RWPE2 (cell line): ENCODE measurements around the gene PDE4B.
"Not testable (repeated sequence)": the region's sequence is repeated elsewhere in the genome, so short reads cannot be mapped to it uniquely, and the experiment has no call there.

Experiments
- ATAC-seq: fragments of 200-7000 bp; cut with Tn5 transposase; 3 replicates; pipeline ENCODE4 v1.9.1; 2021; ENCODE audit warnings: low read depth
- DNase-seq: peaks from one replicate; pipeline ENCODE4 v3.0.0-alpha.2; 2020; ENCODE audit warnings: low spot score
- H3K27ac ChIP-seq: fragments of 450-650 bp; 2 replicates; pipeline ENCODE4 v1.5.1; 2017; ENCODE audit warnings: mild to moderate bottlenecking; ENCODE audit not compliant: poor library complexity, severe bottlenecking
- H3K27me3 ChIP-seq: fragments of 250-450 bp; sonication (Bioruptor Pico); 2 replicates; pipeline ENCODE4 v1.5.1; 2021; ENCODE audit warnings: mild to moderate bottlenecking, moderate library complexity; ENCODE audit not compliant: insufficient read depth, poor library complexity, severe bottlenecking
- H3K36me3 ChIP-seq: fragments of 250-450 bp; sonication (Bioruptor Pico); 2 replicates; pipeline ENCODE4 v1.5.1; 2020; ENCODE audit warnings: low read depth, mild to moderate bottlenecking, moderate library complexity
- H3K4me1 ChIP-seq: fragments of 250-450 bp; sonication (Bioruptor Pico); 2 replicates; pipeline ENCODE4 v1.5.1; 2021; ENCODE audit warnings: mild to moderate bottlenecking, moderate library complexity; ENCODE audit not compliant: insufficient read depth, poor library complexity, severe bottlenecking
- H3K4me3 ChIP-seq: fragments of 250-450 bp; sonication (Bioruptor Pico); 2 replicates; pipeline ENCODE4 v1.5.1; 2021; ENCODE audit warnings: mild to moderate bottlenecking, moderate library complexity; ENCODE audit not compliant: severe bottlenecking
- H3K9me3 ChIP-seq: fragments of 250-450 bp; sonication (Bioruptor Pico); 2 replicates; pipeline ENCODE4 v1.5.1; 2021; ENCODE audit warnings: mild to moderate bottlenecking, moderate library complexity; ENCODE audit not compliant: severe bottlenecking
- TF ChIP-seq, protein P1 (sequence below): fragments of 450-650 bp; IDR thresholded peaks from one replicate; pipeline ENCODE4 v1.5.1; 2017; ENCODE audit warnings: mild to moderate bottlenecking, moderate library complexity; ENCODE audit not compliant: poor library complexity, severe bottlenecking

Gene PDE4B

DNA sequence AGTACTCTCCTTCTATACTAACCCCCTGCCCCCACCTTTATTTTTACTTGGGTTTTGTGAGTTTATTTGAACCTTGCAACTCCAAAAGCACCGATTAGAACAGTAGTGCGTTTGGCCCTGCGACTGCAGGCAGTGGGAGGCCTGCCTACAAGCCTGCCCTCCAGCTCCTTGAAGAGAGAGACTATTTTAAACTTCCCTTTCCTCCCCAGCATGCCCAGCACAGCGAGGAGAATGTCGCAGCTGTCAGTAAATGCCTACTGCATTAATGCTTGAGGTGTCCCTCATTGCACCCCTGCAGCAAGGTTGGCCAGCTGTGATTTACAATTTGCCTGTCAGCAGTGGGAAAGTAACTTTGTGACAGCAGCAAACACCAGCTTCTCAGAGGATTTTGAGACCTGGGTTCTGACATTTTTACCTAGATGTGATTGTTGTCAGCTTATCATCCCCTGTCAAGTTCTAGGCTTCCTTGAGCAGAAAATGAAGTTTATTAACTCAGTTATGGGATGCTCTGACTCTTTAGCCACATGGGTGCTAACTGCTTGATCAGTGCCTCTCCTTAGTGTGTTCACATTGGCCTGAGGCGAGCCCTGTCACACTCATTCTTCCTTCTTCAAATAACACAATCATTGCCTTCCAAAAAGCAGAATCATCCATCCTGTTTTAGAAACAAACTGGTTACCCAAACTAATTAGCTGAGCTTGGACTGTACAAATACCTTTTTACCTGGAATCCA is 170.6 kb downstream of the PDE4B start:
- H3K36me3 ChIP-seq, result no peaks in the 10 kb centered on the region
- H3K27me3 ChIP-seq, result no peaks in the 10 kb centered on the region
- H3K4me3 ChIP-seq, result no peak overlapping the region
- TF ChIP-seq, protein P1, sequence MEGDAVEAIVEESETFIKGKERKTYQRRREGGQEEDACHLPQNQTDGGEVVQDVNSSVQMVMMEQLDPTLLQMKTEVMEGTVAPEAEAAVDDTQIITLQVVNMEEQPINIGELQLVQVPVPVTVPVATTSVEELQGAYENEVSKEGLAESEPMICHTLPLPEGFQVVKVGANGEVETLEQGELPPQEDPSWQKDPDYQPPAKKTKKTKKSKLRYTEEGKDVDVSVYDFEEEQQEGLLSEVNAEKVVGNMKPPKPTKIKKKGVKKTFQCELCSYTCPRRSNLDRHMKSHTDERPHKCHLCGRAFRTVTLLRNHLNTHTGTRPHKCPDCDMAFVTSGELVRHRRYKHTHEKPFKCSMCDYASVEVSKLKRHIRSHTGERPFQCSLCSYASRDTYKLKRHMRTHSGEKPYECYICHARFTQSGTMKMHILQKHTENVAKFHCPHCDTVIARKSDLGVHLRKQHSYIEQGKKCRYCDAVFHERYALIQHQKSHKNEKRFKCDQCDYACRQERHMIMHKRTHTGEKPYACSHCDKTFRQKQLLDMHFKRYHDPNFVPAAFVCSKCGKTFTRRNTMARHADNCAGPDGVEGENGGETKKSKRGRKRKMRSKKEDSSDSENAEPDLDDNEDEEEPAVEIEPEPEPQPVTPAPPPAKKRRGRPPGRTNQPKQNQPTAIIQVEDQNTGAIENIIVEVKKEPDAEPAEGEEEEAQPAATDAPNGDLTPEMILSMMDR, result no peak
- no peak overlapping the region for H3K27ac ChIP-seq
- ATAC-seq, result no peak
- no peak for DNase-seq
- no peaks in the 10 kb centered on the region for H3K9me3 ChIP-seq
- H3K4me1 ChIP-seq, result no peaks in the 10 kb centered on the region

- no peaks in the 10 kb centered on the region for H3K27me3 ChIP-seq
- no peaks in the 10 kb centered on the region for H3K4me1 ChIP-seq
- TF ChIP-seq, protein P1, result no peak
- H3K36me3 ChIP-seq, result no peaks in the 10 kb centered on the region
- H3K4me3 ChIP-seq, result no peak overlapping the region
- H3K9me3 ChIP-seq, result no peaks in the 10 kb centered on the region
- ATAC-seq (no peak), DNase-seq (no peak)
- H3K27ac ChIP-seq, result no peak overlapping the region
These were observed 171.4 kb downstream of the PDE4B start for GRCh38 chr1:65964123-65964522.

GRCh38 chr1:65965112-65965996 is 172.7 kb downstream of the PDE4B start:
- no peak overlapping the region for H3K4me3 ChIP-seq
- no peak for DNase-seq
- ATAC-seq, result no peak
- H3K27me3 ChIP-seq, result no peaks in the 10 kb centered on the region
- H3K36me3 ChIP-seq, result no peaks in the 10 kb centered on the region
- H3K9me3 ChIP-seq, result no peaks in the 10 kb centered on the region
- H3K4me1 ChIP-seq, result no peaks in the 10 kb centered on the region
- no peak overlapping the region for H3K27ac ChIP-seq
- TF ChIP-seq, protein P1, result no peak

DNA sequence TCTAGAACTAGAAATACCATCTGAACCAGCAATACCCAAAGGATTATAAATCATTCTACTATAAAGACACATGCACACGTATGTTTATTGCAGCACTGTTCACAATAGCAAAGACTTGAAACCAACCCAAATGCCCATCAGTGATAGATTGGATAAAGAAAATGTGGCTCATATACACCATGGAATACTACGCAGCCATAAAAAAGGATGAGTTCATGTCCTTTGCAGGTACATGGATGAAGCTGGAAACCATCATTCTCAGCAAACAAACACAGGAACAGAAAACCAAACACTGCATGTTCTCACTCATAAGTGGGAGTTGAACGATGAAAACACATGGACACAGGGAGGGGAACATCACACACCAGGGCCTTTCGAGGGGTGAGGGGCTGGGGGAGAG is 174.8 kb downstream of the PDE4B start:
- H3K27ac ChIP-seq, H3K9me3 ChIP-seq, H3K4me1 ChIP-seq, ATAC-seq, H3K4me3 ChIP-seq, DNase-seq, H3K27me3 ChIP-seq, H3K36me3 ChIP-seq: not testable (repeated sequence)

DNA sequence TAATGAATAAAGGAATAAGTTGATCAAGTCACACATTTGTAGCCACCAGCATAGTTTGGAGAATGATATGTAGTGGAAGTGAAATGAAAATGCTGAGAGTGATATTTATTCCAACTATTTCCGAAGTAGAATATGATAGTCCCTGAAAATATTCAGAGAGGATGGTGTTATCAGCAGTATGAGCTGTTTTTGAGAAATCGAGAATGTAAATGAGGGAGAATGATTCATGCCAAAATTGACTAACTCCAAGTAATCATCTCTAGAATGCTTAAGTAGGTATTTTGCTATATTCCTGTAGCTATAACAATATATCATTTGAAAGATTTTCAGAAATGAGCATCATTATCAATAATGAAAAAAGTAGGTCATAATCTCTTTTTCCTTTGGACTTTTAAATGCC is 178.9 kb downstream of the PDE4B start:
- H3K36me3 ChIP-seq, result no peaks in the 10 kb centered on the region
- no peaks in the 10 kb centered on the region for H3K4me1 ChIP-seq
- ATAC-seq (no peak), DNase-seq (no peak)
- H3K9me3 ChIP-seq, result no peaks in the 10 kb centered on the region
- no peak overlapping the region for H3K27ac ChIP-seq
- TF ChIP-seq, protein P1, result no peak
- H3K4me3 ChIP-seq, result no peak overlapping the region
- H3K27me3 ChIP-seq, result no peaks in the 10 kb centered on the region
